Right lobe of liver (tissue), 6 donors: ENCODE data around the gene PHB1. TPM values are rescaled to one million over a fixed set of nuclear protein-coding genes. Genes with fewer than 3 reads are reported as not detected.

ENCODE experiments used
- ATAC-seq, 4 donors: fragments of 200-7000 bp; cut with Tn5 transposase; one replicate each; pipeline ENCODE4 v1.9.1; 2020; ENCODE audit warnings: mild to moderate bottlenecking in 4 of 4, moderate library complexity in 4 of 4
- DNase-seq, 3 donors: peaks; one replicate each; pipeline ENCODE4 v3.0.0-alpha.2; 2020
- H3K27ac ChIP-seq, 3 donors: fragments of 200-600 bp; one replicate each; pipeline ENCODE4 v1.8.0; 2022
- H3K27me3 ChIP-seq, 2 donors: fragments of 200-600 bp; one replicate each; pipeline ENCODE4 v1.8.0; 2022
- H3K36me3 ChIP-seq, 4 donors: fragments of 200-600 bp; sonication (generic) in 1 of 4; one replicate each; pipeline versions ENCODE4 v1.5.1 to v1.8.0; 2017 to 2022; ENCODE audit warnings: control low read depth in 1 of 4
- H3K4me1 ChIP-seq, 4 donors: fragments of 200-600 bp; sonication (generic) in 1 of 4; one replicate each; pipeline versions ENCODE4 v1.5.1 to v1.8.0; 2017 to 2022; ENCODE audit warnings: control low read depth in 1 of 4
- H3K4me3 ChIP-seq, 3 donors: fragments of 200-600 bp; one replicate each; pipeline ENCODE4 v1.8.0; 2022
- H3K9me3 ChIP-seq, 4 donors: fragments of 200-600 bp; sonication (generic) in 1 of 4; one replicate each; pipeline versions ENCODE4 v1.5.1 to v1.8.0; 2017 to 2022; ENCODE audit warnings: control low read depth in 1 of 4
- POLR2A ChIP-seq: fragments of 450-650 bp; IDR thresholded peaks from one replicate; pipeline ENCODE4 v1.6.1; 2017; ENCODE audit warnings: antibody characterized with exemption, mild to moderate bottlenecking
- WGBS: methylation state at CpG from one replicate; pipeline ENCODE4 v1.1.6; 2018; ENCODE audit warnings: low coverage, low lambda C conversion rate; ENCODE audit not compliant: insufficient coverage; ENCODE audit errors: missing lambda C conversion rate; 5-methylcytosine and 5-hydroxymethylcytosine counted together
- intact Hi-C, 2 donors: fragments of 100-400 bp; cut with DNase I; formaldehyde crosslinking; loops; one replicate each; pipeline versions ENCODE4 v1.11.2 to v1.14.1; 2022
- total RNA-seq, 6 experiments: library from RNA; depleted of rRNA in 2 of 6; stranded (reverse); fragments of >200 nt in 2 of 6; fragmentation: NEBNext Ultra II Directional in 3 of 6; extraction: Animal tissue kit (Norgen Biotek cat#: 25700) in 3 of 6; gene quantifications; one replicate each; pipeline versions ENCODE4 v1.1.0 to v1.2.4, GENCODE V29; 2016 to 2023
- TF ChIP-seq, protein P1 (sequence below), 4 donors: fragments of 200-600 bp in 3 of 4; fragments of 450-650 bp in 1 of 4; IDR thresholded peaks; one replicate each; pipeline versions ENCODE4 v1.5.1 to v1.8.0; 2016 to 2022; ENCODE audit warnings: antibody characterized with exemption in 4 of 4, mild to moderate bottlenecking in 2 of 4
- donor health status: DM: no; HTN: yes; CAD: no.
- donor health status: DM: no; HTN: no; CAD: no.
- donor health status: DM: no; HTN: no; CAD: no.
- donor health status: DM: no; HTN: yes; CAD: no.
- donor health status: DM: no; HTN: yes; CAD: no.

PHB1 gene
- total RNA-seq, 6 experiments from 2014 or later: 88.5 to 131 (median 102) TPM

GRCh38 chr17:49361902-49362722 is 52.6 kb downstream of the PHB1 start, which contains the start of gene ZNF652:
Gene ZNF652 (minus strand): TSS chr17:49362250. CDS start chr17:49317725, 44,525 bp downstream.
- WGBS: 1% methylated on average over 25 of the region's 106 CpGs
- H3K4me1 ChIP-seq: peaks cover 0 to 30% (median 15%) of the 10 kb centered on the region in 4 donors
- TF ChIP-seq, protein P1, sequence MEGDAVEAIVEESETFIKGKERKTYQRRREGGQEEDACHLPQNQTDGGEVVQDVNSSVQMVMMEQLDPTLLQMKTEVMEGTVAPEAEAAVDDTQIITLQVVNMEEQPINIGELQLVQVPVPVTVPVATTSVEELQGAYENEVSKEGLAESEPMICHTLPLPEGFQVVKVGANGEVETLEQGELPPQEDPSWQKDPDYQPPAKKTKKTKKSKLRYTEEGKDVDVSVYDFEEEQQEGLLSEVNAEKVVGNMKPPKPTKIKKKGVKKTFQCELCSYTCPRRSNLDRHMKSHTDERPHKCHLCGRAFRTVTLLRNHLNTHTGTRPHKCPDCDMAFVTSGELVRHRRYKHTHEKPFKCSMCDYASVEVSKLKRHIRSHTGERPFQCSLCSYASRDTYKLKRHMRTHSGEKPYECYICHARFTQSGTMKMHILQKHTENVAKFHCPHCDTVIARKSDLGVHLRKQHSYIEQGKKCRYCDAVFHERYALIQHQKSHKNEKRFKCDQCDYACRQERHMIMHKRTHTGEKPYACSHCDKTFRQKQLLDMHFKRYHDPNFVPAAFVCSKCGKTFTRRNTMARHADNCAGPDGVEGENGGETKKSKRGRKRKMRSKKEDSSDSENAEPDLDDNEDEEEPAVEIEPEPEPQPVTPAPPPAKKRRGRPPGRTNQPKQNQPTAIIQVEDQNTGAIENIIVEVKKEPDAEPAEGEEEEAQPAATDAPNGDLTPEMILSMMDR (IDR thresholded peaks at IDR 0.05): no peak
- peak; percentile 41 for TF ChIP-seq POLR2A
- H3K27me3 ChIP-seq: no peaks in the 10 kb centered on the region
- peak; percentile 83 to 94 (median 90) for ATAC-seq
- intact Hi-C loops: no loop called here
- peak within 1 kb of the TSS; percentile 89 to 92 (median 90) for H3K27ac ChIP-seq
- H3K36me3 ChIP-seq: no peaks in the 10 kb centered on the region
- DNase-seq: peak; percentile 94 to 97 (median 97)
- peak within 1 kb of the TSS; percentile 85 to 97 (median 88) for H3K4me3 ChIP-seq
- H3K9me3 ChIP-seq: no peaks in the 10 kb centered on the region

DNA sequence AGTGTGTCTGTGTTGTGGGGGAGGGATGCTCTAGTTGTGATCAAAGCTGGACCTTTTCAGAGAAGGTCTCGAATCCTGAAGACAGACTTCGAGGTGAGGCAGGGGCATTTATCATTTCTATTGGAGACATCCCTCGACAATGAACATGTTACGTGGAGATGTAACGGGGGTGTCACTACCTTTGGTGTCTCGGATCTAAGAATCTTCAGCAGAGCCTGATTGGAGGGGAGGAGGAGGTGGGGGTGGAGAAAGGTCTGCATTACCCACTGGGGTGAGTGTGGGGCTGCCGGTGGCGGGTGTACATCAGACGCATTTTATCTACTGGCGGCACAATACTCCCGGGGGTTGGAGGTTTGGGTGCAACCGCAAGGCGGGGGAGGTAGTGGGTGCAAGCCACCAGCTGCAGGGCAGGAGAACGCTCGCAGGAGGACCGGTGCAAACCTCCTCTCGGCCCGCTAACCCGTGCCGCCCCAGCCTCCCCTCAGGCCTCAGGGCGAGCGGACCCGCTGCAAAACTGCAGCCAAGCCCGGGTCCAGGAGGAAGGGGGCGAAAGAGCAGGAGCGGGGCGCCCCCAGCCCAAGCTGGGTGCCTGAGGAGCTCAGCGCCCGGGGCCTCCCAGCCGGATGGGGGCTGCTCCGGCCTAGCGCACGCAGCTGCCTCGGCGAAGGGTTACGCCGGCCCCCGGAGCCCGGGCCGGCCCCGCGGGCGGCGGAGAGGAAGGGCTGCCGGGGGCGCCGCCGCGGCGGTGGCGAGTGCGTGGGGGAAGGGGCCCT is 53.4 kb downstream of the PHB1 start:
- intact Hi-C loops: no loop called here
- H3K27me3 ChIP-seq: no peaks in the 10 kb centered on the region
- ATAC-seq: peak; percentile 13 to 29 (median 18)
- peak overlapping the region; percentile 85 to 97 (median 88) for H3K4me3 ChIP-seq
- peak overlapping the region; percentile 89 to 92 (median 90) for H3K27ac ChIP-seq
- no peaks in the 10 kb centered on the region for H3K36me3 ChIP-seq
- WGBS: 0% methylated on average over 9 of the region's 52 CpGs
- peak; percentile 49 to 76 (median 67) for DNase-seq
- H3K9me3 ChIP-seq: no peaks in the 10 kb centered on the region
- H3K4me1 ChIP-seq: peaks cover 0 to 37% (median 15%) of the 10 kb centered on the region in 4 donors
- TF ChIP-seq, protein P1 (IDR thresholded peaks at IDR 0.05): no peak
- TF ChIP-seq POLR2A: no peak

GRCh38 chr17:49360796-49361128 is 53.9 kb downstream of the PHB1 start:
- H3K9me3 ChIP-seq: no peaks in the 10 kb centered on the region

More at GRCh38 chr17:49360796-49361128, 53.9 kb downstream of the PHB1 start:
- ATAC-seq: peak in 2 of 4 donors; percentile 6 to 42
- Histone ChIP-seq H3K4me1 (peaks cover 0 to 41% (median 15%) of the 10 kb centered on the region in 4 donors), H3K27ac (peak overlapping the region; percentile 58 to 92 (median 90)), H3K36me3 (no peaks in the 10 kb centered on the region), H3K27me3 (no peaks in the 10 kb centered on the region), H3K4me3 (peak overlapping the region; percentile 85 to 97 (median 88))
- TF ChIP-seq, protein P1 (IDR thresholded peaks at IDR 0.05): no peak
- no peak for TF ChIP-seq POLR2A
- intact Hi-C loops: no loop called here
- peak in 1 of 3 donors; percentile 52 for DNase-seq
- under 1% methylated on average over 8 of the region's 8 CpGs for WGBS
